KBM-7 (cell line): Measurements from ENCODE around the gene SCN8A.

Experiments used
- DNase-seq: peaks from one replicate; pipeline ENCODE4 v3.0.0-alpha.2; 2015
- in situ Hi-C: fragments of 300-500 bp; cut with MboI; formaldehyde crosslinking; loops from 2 replicates; pipeline ENCODE4 v1.14.3; 2020; ENCODE audit warnings: low sequenced_read_pairs, low pct_unique_long_range_greater_than_20kb, mixed read lengths

Gene SCN8A

DNA sequence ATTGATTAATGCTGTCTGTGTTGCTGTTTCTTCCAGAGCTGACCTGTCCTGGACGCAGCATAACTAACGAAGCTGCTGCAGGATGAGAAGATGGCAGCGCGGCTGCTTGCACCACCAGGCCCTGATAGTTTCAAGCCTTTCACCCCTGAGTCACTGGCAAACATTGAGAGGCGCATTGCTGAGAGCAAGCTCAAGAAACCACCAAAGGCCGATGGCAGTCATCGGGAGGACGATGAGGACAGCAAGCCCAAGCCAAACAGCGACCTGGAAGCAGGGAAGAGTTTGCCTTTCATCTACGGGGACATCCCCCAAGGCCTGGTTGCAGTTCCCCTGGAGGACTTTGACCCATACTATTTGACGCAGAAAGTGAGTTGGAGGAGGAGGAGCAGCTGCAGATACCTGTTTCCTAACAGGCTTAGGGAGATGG, 71.7 kb downstream of the SCN8A start:
- in situ Hi-C loops = no loop called here

DNA sequence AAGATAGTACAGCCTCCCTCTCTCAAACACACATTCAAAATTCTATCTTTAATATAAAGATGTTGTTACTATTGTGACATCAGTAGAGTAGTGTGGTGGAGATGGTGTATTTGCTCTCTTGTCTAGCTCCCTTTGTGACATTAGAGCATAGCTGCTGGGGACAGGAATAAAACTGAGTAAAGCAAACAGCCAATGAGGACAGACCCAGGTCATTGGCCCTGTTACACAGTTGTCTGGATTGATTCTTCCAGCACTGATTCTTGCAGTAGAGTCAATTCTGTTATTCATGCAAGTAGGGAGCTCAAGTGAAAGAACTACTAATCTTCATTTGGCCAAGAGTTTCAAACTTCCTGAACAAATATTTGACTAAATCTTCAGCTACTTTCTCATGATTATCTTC, 72.4 kb downstream of the SCN8A start:
- DNase-seq = no peak
- in situ Hi-C loops = no loop called here

More for the DNA sequence above, 71.7 kb downstream of the SCN8A start:
- DNase-seq = no peak

DNA sequence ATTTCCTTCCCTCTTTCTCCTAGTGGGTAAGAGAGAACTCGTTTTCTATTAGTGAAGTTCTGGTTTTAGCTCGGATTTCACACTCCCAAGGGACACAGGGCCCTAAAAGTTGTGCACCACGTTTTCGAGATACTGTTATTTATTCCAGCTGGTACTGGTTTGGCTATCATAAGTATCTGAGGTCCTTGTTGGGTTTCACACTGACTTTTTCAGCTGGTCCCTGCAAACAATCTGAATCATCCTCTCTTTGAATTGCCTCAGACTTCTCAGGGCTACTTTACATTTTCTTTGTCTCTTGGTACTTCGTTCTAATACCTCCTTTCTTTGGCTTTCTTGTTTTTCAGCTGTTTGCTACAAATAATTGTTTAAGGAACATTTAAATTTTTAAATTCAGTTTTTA, 75.7 kb downstream of the SCN8A start:
- no peak for DNase-seq
- in situ Hi-C loops = no loop called here

DNA sequence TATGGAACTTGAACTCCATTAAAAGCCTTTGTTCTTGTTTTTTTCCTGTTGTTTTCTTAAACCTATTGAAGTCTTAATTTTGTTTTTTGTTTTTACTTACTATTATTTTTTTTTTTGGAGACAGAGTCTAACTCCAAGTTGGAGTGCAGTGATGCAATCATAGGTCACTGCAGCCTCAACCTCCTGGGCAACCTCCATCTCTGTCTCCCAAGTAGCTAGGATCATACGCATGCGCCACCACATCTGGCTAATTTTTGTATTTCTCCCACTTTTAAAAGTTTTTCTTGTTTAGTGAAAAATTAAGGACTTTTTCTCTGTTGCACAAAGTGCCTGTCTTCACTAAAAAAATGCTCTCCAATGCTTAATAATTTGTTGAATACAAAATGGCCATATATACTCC, 76.2 kb downstream of the SCN8A start:
- DNase-seq = no peak
- in situ Hi-C loops = no loop called here

DNA sequence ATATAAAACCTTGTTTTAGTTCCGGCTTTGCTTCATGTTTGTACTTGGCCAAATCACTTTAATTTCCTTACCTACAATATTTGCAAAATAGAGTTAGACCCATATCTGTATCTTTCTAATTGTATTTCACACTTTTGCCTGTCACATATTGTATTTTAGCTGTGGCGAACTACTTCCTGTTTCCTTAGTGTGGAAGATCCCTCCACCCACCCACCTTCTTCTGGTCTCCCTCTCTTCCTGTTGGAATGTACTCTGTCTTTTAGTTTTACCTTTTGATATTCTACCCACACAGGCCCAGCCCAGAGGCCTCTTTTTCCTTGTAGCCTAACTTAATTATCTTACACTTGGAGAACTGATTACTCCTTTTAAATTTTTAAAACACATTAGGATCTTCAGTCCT, 78.2 kb downstream of the SCN8A start:
- in situ Hi-C loops = no loop called here
- no peak for DNase-seq

DNA sequence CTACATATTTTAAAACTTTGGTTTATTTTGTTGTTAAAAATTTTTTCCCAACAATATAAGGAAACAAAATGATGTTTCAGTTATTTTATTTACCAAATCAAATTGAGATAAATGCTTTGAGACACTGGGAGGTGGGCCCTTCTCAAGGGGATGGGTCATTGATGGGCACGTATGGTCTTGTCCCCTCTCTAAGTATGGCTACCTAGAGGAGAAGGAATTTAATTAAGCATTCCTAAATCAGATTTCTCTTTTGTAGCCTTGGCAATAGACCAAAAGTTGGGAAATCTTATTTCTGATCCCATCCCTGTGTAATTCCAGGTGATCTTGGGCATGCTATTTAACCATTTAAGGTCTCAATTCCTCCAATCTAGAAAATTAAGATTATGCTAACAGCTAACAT, 79.0 kb downstream of the SCN8A start:
- no peak for DNase-seq
- in situ Hi-C loops = no loop called here

DNA sequence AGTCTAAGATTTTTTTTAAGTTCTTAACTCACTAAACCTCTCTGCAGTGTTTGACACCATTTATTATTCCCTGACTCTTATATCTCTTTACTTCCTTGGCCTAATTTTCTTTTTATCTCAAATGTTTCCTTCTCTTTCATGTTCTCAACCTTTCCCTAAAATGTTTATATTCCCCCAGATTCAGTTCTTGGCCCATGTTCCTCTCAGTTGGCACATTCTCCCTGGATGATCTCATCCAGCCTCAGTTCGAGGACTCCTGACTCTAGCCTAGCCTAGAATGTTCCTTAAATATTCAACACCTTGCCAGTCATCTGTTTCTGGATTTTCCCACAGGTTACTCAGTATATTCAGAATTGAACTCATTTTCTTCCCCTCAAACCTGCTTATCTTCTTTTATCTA, 81.3 kb downstream of the SCN8A start:
- no peak for DNase-seq
- in situ Hi-C loops = no loop called here

DNA sequence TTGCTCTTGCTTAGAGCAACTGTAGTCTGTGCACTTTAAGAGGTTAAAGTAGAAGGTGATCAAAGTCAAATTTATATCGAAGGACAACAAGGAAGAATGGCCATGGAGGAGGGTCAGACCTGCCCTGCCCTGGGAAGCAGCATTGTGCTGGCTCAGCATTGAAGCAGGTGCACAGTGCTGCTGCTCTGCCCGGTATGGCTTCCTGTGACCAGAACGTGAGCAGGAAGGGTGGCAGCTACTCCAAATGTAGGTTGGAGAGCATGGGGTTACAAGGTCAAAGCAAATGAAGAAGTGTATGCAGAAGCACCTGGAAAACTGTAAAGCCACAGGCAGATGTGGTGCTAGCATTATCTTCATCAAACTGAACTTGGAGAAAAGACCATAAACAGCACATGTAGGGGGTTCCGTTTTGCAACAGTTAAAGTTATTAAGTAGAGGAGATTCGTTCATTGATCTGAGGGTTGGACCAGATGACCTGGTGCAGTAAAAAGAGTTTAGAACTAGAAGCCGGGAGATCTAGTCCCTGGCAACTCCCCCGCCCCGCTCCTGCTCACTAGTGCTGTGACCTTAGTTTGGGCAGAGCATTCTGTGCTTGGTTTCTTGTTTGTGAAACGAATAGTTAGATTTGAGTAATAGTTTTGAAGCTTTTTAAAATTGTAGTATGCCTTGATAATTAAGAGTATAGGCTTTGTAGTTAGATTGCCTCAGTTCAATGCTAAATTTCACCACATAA, 84.2 kb downstream of the SCN8A start:
- DNase-seq = no peak
- in situ Hi-C loops = no loop called here

DNA sequence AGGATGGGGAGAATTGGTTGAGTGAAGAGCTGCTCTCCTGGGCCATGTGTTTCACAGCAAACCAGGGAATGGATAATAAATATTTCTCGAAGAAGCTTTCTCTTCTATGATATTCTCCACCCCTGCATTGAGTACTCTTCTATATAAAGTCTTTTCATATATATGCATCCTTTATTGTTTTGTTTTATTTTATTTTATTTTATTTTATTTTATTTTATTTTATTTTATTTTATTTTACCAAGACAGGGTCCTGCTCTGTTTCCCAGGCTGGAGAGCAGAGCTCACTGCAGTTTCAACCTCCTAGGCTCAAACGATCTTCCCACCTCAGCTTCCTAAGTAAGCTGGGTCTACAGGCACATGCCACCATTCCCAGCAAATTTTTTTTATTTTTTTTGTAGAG, 85.8 kb downstream of the SCN8A start:
- in situ Hi-C loops = no loop called here
- no peak for DNase-seq

DNA sequence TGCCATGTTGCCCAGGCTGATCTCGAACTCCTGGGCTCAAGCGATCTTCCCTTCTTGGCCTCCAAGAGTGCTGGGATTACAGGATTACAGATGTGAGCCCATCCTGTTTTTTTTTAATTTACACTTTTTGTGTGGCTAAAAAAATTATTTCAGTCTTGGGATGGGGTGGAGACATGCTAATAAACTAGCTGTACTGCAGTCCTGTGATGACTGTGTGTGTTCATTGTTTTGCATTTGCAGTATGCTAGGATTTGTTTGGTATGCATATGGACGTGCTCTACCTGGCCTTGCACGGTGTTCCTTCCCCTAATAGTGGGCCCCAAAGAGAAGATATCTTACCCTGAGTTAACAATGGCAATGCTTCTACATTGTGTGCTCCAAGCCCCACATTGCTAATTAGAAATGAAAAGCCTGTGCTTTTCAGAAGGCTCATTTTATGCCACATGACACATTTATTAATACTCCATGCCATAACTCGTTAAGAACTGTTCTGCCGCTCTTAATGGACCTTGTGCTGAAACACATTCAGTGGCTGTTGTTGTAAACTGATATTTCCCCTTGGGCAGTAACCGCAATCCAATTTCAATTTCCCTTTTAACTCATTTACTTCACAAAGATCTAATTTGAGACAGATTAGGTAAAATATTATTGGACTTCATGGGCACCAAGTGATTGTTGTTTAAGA, 86.4 kb downstream of the SCN8A start:
- in situ Hi-C loops = no loop called here

DNA sequence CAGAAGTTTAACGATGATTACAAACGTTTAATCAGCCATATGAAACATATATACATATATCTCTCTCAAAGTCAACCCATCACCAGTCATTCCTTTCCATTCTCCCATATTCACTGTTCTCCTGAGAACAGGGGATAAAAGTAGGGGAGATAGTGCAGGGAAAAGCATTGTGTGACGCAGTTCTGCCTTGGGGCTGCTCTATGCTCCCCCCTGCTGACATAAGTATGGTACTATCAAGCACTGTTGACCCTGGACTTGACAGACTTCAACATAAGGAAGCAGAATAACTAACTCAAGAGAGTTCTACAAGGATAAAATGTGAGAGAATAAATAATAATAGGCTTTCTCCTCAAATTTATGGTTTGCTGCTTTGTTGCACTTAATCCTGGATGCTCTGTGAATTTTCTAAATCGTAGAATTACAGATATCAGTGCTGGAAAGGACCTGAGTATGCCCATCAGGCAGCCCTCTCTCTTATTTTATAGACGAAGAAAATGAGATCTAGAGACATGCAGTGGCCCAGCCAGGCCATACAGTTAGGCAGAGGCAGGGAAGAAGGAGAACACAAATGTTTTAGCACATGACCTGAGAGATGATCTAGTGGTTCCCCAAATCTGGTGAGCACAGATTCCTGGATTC, 87.2 kb downstream of the SCN8A start:
- DNase-seq = peak; percentile 72
- in situ Hi-C loops = no loop called here

More for the DNA sequence above, 86.4 kb downstream of the SCN8A start:
- DNase-seq = peak; percentile 10

DNA sequence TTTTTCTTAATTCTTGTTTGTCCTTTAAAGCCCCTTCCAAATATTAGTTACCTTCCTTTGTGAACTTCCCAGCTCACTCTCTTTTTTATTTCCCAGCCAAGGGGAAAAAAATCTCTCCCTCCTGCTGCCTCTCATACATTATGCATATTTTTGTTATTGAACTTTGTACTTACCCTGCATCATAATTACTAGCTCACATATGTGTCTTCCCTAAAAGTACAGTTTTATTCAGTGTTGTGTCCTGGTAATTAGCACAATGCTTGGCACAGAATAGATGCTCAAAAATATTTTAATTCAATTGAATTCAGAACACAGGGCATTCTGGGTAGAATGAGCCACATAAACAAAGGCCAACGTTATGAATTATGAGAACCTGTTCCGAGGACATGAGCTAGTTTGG, 91.9 kb downstream of the SCN8A start:
- DNase-seq = no peak
- in situ Hi-C loops = no loop called here

DNA sequence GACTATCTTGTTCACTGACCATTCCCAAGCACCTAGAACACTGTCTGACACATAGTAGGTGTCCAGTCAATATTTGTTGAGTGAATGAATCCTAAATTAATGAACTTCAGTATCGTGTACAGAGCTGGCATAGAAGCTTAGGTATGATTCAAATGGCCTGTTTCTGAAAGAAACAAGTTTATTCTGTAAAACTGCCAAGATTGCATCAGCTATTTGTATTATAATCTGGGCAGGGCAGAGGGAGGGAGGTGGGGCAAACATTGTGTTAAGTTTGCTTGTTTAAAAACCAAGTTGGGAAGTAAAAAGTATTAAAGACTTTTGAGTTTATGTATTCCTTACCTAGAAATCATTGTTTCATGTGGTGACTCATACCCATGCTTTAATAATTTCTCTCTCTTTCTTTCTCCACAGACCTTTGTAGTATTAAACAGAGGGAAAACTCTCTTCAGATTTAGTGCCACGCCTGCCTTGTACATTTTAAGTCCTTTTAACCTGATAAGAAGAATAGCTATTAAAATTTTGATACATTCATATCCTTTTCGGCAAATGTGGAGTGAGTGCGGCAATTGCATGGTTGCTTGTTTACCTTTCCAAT, 92.8 kb downstream of the SCN8A start:
- in situ Hi-C loops = no loop called here
- DNase-seq = no peak

DNA sequence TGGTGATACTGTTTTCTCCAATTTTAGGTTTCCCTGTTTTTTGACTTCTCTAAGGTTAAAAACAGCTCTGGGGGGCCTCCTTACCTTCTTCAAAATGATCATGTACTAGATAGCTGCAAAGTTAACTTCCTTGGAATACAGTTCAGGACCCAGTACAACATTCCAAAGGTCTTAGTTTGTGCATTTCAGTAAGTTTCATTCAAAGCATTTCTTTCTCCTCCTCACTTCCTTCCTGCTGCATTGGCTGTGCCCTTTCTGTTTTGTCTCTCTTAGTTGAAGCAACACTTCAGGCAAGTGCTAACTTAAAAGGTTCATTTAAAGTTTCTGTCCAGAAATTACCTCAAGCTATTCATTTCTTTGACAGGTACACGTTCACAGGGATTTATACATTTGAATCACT, 95.7 kb downstream of the SCN8A start:
- in situ Hi-C loops = no loop called here
- DNase-seq = no peak

DNA sequence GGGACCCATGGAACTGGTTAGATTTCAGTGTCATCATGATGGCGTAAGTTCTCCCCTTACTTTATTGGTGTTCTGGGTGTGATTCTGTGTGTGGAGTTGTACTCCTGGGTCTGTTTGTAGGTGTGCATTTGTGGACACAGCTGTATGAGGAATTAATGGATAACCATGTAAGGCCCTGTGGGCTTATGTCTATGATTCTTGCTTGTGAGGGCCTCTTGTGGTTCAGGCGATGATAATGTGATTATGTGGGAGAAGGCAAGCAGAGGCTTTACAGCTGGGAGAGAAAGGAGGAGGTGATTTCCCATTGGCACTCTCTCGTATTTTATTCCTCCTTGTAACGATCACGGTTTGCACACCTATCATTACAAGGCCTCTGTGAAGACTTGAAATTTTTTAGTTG, 96.1 kb downstream of the SCN8A start:
- DNase-seq = no peak
- in situ Hi-C loops = no loop called here

DNA sequence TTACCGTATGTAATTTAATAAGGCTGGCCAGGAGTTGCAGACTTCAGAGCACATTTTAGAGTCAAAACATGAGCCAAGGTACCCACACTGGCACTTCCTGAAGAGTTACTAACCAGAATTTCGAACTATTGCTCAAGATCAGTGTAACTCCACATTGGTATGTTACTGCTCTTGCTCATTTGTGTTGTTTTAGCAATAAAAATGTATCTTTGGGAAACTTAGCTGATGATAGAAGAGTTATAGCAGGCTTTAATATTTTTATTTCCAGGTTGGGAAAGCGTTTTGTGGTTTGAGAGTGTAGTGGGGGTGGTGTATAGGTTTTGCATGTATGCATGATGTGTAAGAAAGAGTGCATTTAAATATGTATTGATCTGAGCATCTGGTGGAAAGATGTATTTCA, 96.6 kb downstream of the SCN8A start:
- DNase-seq = no peak
- in situ Hi-C loops = no loop called here

DNA sequence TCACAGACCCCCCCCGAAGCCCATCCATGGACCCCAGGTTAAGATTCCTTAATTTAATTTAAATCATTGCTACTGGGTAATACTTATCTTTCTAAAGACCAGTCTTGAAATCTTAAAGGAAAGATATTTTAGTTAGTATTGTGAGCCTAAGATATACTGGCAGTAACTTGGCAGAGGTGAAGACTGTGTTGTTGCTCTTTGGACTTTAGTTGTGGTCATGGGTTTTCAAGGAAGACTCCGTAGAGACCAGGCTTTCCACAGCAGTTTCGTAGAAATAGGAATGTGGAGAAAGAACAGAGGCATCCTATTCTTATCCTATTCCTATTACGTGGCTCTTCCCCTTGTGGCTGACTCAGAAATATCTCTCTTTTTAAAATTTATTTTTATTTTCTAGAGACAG, 99.0 kb downstream of the SCN8A start:
- in situ Hi-C loops = no loop called here
- no peak for DNase-seq

DNA sequence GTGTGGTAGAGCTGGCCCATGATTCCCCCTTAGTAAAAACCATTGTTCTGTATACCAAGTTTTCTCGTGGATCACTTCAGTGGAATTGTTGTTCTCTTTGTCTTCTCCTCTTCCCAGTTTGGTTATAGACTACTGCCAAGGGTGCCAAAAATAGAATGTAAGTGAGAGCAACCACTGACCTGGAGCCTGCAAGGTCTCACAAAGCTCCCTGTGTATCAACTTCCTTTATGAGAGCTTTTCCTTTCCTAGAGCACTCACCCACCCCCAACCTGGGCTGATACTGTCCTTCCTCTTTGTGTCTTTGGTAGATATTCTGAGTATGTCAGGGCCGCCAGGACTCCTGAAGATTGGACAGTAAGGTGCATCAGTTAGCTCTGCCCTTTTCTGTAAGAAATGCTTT, 101.0 kb downstream of the SCN8A start:
- in situ Hi-C loops = no loop called here
- DNase-seq = peak; percentile 51

DNA sequence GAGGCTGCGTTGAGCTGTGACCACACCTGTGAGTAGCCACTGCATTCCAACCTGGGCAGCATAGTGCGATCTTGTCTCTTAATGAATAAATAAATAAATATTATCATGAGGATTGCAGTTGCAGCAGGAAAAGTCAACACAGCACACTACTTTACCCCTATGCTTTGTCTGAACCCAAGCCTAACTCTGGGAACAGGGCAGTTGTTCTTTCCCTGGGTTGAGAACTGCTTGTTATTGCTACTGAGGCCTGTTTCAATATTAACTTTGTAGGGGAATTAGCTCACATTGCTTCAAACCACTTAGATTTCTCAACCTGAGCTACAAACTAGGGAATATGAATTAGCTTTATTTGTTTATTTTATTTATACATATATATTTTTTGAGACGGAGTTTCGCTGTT, 102.5 kb downstream of the SCN8A start:
- in situ Hi-C loops = no loop called here
- DNase-seq = no peak

DNA sequence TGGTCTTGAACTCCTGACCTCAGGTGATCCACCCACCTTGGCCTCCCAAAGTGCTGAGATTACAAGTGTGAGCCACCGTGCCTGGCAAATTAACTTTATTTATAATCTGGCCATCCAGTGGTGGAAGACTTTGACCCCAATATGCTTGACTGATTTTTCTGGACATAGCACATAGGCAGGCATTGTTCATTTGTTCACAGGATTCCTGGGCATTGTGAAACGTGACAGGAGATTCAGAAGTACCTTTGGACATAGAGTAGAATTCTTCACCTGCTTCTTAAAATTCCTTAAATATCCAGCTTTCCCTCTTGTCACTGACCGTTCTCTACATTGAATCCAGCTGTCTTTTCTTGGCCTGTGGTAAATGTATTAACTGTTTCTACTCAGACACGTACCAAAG, 103.1 kb downstream of the SCN8A start:
- DNase-seq = no peak
- in situ Hi-C loops = no loop called here
